DND-41 (cell line): ENCODE results near the gene FZD8.

Experiments
- ATAC-seq: fragments of 200-7000 bp; cut with Tn5 transposase; 3 replicates; pipeline ENCODE4 v1.9.1; 2021; ENCODE audit warnings: low read depth; ENCODE audit not compliant: insufficient read depth
- DNase-seq: peaks from one replicate; pipeline ENCODE4 v3.0.0-alpha.2; 2020
- H2AFZ ChIP-seq: 2 replicates; pipeline ENCODE4 v1.6.0; 2012; ENCODE audit warnings: low read depth, low read length
- H3K27ac ChIP-seq: 2 replicates; pipeline ENCODE4 v1.5.1; 2012; ENCODE audit warnings: low read length, inconsistent platforms
- H3K27me3 ChIP-seq: fragments of 200-600 bp; sonication (generic); 2 replicates; pipeline ENCODE4 v1.6.0; 2012; ENCODE audit warnings: low read length, mild to moderate bottlenecking, inconsistent platforms; ENCODE audit not compliant: insufficient read depth, poor library complexity
- H3K36me3 ChIP-seq: 2 replicates; pipeline ENCODE4 v1.5.1; 2012; ENCODE audit warnings: low read length, inconsistent platforms; ENCODE audit not compliant: insufficient read depth
- H3K4me1 ChIP-seq: 2 replicates; pipeline ENCODE4 v1.5.1; 2012; ENCODE audit warnings: mild to moderate bottlenecking, low read length; ENCODE audit not compliant: insufficient read depth
- H3K4me2 ChIP-seq: 2 replicates; pipeline ENCODE4 v1.6.0; 2012; ENCODE audit warnings: mild to moderate bottlenecking, moderate library complexity, low read length, inconsistent platforms; ENCODE audit not compliant: insufficient read depth
- H3K4me3 ChIP-seq, 2 experiments: fragments of 200-600 bp in 1 of 2; shearing (Covaris generic) in 1 of 2; 2 replicates each; pipeline ENCODE4 v1.5.1; 2012 to 2016; ENCODE audit warnings: inconsistent platforms in 2 of 2, low read length in 2 of 2, mild to moderate bottlenecking in 2 of 2, low read depth in 1 of 2, moderate library complexity in 1 of 2
- H3K79me2 ChIP-seq: 2 replicates; pipeline ENCODE4 v1.6.0; 2012; ENCODE audit warnings: low read length, inconsistent platforms; ENCODE audit not compliant: insufficient read depth
- H3K9ac ChIP-seq: 2 replicates; pipeline ENCODE4 v1.6.0; 2012; ENCODE audit warnings: low read depth, mild to moderate bottlenecking, inconsistent platforms, low read length, moderate library complexity
- H3K9me3 ChIP-seq: 2 replicates; pipeline ENCODE4 v1.5.1; 2012; ENCODE audit warnings: low read length, moderate library complexity, mild to moderate bottlenecking, inconsistent platforms; ENCODE audit not compliant: insufficient read depth, severe bottlenecking
- H4K20me1 ChIP-seq: 2 replicates; pipeline ENCODE4 v1.6.0; 2012; ENCODE audit warnings: low read length; ENCODE audit not compliant: insufficient read depth
- CTCF ChIP-seq: IDR thresholded peaks from 2 replicates; pipeline ENCODE4 v1.5.1; 2012; ENCODE audit warnings: borderline replicate concordance, low read length, moderate library complexity, mild to moderate bottlenecking; ENCODE audit not compliant: poor library complexity, severe bottlenecking; ENCODE audit errors: extremely low read depth
- EZH2 ChIP-seq: IDR thresholded peaks from 3 replicates; pipeline ENCODE4 v1.6.1; 2012; ENCODE audit warnings: borderline replicate concordance, low read depth, mild to moderate bottlenecking, moderate library complexity, low read length, inconsistent platforms; ENCODE audit not compliant: severe bottlenecking

FZD8 gene

GRCh38 chr10:35668865-35669650 lies 27.0 kb upstream of the FZD8 start:
- Histone ChIP-seq H3K79me2 (no peaks in the 10 kb centered on the region), H2AFZ (no peak overlapping the region), H3K4me3 (no peak overlapping the region), H3K9me3 (peaks cover 5% of the 10 kb centered on the region), H3K9ac (no peak overlapping the region), H3K4me1 (no peaks in the 10 kb centered on the region), H3K27me3 (no peaks in the 10 kb centered on the region), H4K20me1 (no peaks in the 10 kb centered on the region), H3K4me2 (no peak overlapping the region), H3K27ac (no peak overlapping the region), H3K36me3 (no peaks in the 10 kb centered on the region)
- ATAC-seq (no peak), DNase-seq (no peak)
- TF ChIP-seq EZH2, result no peak

- H3K36me3 ChIP-seq, result no peaks in the 10 kb centered on the region
- H3K4me1 ChIP-seq, result no peaks in the 10 kb centered on the region
- no peak overlapping the region for H3K4me2 ChIP-seq
- TF ChIP-seq CTCF (no peak), EZH2 (no peak)
- no peak overlapping the region for H3K9ac ChIP-seq
- DNase-seq (no peak), ATAC-seq (no peak)
- H4K20me1 ChIP-seq, result no peaks in the 10 kb centered on the region
- no peaks in the 10 kb centered on the region for H3K79me2 ChIP-seq
- H3K27me3 ChIP-seq, result no peaks in the 10 kb centered on the region
- peaks cover 5% of the 10 kb centered on the region for H3K9me3 ChIP-seq
- H3K27ac ChIP-seq, result no peak overlapping the region
- no peak overlapping the region for H2AFZ ChIP-seq
- no peak overlapping the region for H3K4me3 ChIP-seq
These were observed 25.9 kb upstream of the FZD8 start for GRCh38 chr10:35667971-35668370.

GRCh38 chr10:35667270-35667889 lies 25.3 kb upstream of the FZD8 start:
- Histone ChIP-seq H3K4me1 (no peaks in the 10 kb centered on the region), H3K36me3 (no peaks in the 10 kb centered on the region), H3K9ac (no peak overlapping the region), H3K27me3 (no peaks in the 10 kb centered on the region), H3K9me3 (peaks cover 5% of the 10 kb centered on the region), H3K4me3 (no peak overlapping the region), H2AFZ (no peak overlapping the region), H4K20me1 (no peaks in the 10 kb centered on the region), H3K4me2 (no peak overlapping the region), H3K27ac (no peak overlapping the region), H3K79me2 (no peaks in the 10 kb centered on the region)
- DNase-seq (no peak), ATAC-seq (no peak)
- TF ChIP-seq CTCF (no peak), EZH2 (no peak)

GRCh38 chr10:35661236-35661635 lies 19.1 kb upstream of the FZD8 start:
- Histone ChIP-seq H3K27me3 (no peaks in the 10 kb centered on the region), H3K4me1 (no peaks in the 10 kb centered on the region), H3K36me3 (no peaks in the 10 kb centered on the region), H3K4me3 (no peak overlapping the region), H3K79me2 (no peaks in the 10 kb centered on the region), H3K27ac (no peak overlapping the region), H2AFZ (no peak overlapping the region), H4K20me1 (no peaks in the 10 kb centered on the region), H3K9ac (no peak overlapping the region), H3K9me3 (no peaks in the 10 kb centered on the region), H3K4me2 (no peak overlapping the region)
- no peak for ATAC-seq
- TF ChIP-seq CTCF (no peak), EZH2 (no peak)
- no peak for DNase-seq
